D721Med (cell line): ENCODE results near the gene IFNA13.
"Not testable (repeated sequence)": the region's sequence is repeated elsewhere in the genome, so short reads cannot be mapped to it uniquely, and the experiment has no call there.

Experiments
- DNase-seq: peaks from one replicate; pipeline ENCODE4 v3.0.0; 2011; ENCODE audit warnings: low spot score; ENCODE audit not compliant: insufficient read length
- FAIRE-seq: peaks from 2 replicates; lab custom pipeline; 2011; peaks lifted over from hg19 to GRCh38; lab: Jason Lieb, UNC
- CTCF ChIP-seq: IDR thresholded peaks from 2 replicates; pipeline ENCODE4 v1.5.1; 2012; ENCODE audit warnings: mild to moderate bottlenecking, control low read depth; ENCODE audit not compliant: insufficient read depth; ENCODE audit errors: missing control alignments

The IFNA13 gene

GRCh38 chr9:21385131-21385670 is 17.3 kb upstream of the IFNA13 start, which contains the start of gene IFNA2:
IFNA2 (minus strand) TSS chr9:21385398; CDS start chr9:21385329, 69 bp downstream.
- DNase-seq (no peak), FAIRE-seq (no peak)
- TF ChIP-seq CTCF = no peak

GRCh38 chr9:21383627-21384026 is 15.8 kb upstream of the IFNA13 start:
- no peak for FAIRE-seq
- no peak for TF ChIP-seq CTCF
- DNase-seq = no peak

GRCh38 chr9:21381448-21382339 is 13.8 kb upstream of the IFNA13 start:
- no peak for FAIRE-seq
- no peak for TF ChIP-seq CTCF
- DNase-seq = no peak

- FAIRE-seq = not testable (repeated sequence)
Measured at GRCh38 chr9:21371467-21371866, 3.6 kb upstream of the IFNA13 start.

GRCh38 chr9:21367169-21367568 is 688 bp downstream of the IFNA13 start:
- FAIRE-seq = not testable (repeated sequence)

More at GRCh38 chr9:21371467-21371866, 3.6 kb upstream of the IFNA13 start:
- DNase-seq = not testable (repeated sequence)

GRCh38 chr9:21362287-21362686 is 5.6 kb downstream of the IFNA13 start:
- no peak for FAIRE-seq
- DNase-seq = no peak
- TF ChIP-seq CTCF = no peak

More at GRCh38 chr9:21367169-21367568, 688 bp downstream of the IFNA13 start:
- not testable (repeated sequence) for DNase-seq

GRCh38 chr9:21357479-21358460 is 10.1 kb downstream of the IFNA13 start:
- no peak for TF ChIP-seq CTCF
- FAIRE-seq (no peak), DNase-seq (no peak)
